LHCN-M2 (cell line): ENCODE data around the gene OGFR. TPM values are rescaled to one million over a fixed set of nuclear protein-coding genes. Genes with fewer than 3 reads are reported as not detected.

Experiments
- DNase-seq: peaks from one replicate; pipeline ENCODE4 v3.0.0-alpha.2; 2012; ENCODE audit warnings: low read depth
- total RNA-seq: library from RNA; depleted of rRNA; stranded (reverse); fragments of >200 nt; gene quantifications from 2 replicates; pipeline ENCODE4 v1.2.3, GENCODE V29; 2014

The OGFR gene
- total RNA-seq, 1 experiment from 2014 or later = 69.7 TPM

DNA sequence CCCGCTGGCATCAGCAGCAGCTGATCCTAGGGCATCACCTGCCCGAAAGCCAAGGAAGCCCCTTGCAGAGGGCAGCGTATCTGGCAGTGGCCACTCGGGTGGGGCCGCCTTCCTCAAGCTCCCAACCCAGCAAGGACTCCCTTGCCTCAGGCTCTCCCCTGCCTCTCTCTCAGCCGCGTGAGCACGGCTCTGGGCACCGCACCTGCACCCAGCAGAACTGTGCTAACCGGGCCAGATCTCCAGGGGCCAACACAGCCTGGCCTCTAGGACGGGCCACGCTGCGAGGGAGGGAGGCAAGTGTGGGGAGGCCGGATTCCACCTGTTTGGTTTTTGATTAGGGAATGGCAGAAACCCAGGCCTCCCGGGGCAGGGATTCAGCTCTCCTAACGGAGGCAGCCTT is 20.1 kb upstream of the OGFR start:
- no peak for DNase-seq

DNA sequence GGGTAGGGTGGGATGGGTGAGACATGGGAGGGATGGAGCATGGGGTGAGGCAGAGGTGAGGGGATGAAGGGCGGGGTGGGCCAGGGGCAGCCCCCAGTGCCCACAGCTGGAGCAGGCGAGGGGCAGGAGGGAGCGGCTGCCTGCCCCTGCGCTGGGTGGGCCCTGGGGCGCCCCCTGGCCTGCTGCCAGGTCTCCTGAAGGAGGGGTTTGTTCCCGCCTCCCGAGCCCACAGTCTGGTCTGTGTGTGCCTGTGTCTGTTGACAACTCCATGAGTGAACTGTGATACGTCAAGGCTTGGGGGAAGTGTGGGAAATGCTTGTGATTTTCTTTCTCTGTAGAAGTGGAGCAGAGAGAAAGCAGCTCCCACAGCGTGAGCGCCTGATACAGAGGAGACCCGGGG is 19.2 kb upstream of the OGFR start:
- no peak for DNase-seq

DNA sequence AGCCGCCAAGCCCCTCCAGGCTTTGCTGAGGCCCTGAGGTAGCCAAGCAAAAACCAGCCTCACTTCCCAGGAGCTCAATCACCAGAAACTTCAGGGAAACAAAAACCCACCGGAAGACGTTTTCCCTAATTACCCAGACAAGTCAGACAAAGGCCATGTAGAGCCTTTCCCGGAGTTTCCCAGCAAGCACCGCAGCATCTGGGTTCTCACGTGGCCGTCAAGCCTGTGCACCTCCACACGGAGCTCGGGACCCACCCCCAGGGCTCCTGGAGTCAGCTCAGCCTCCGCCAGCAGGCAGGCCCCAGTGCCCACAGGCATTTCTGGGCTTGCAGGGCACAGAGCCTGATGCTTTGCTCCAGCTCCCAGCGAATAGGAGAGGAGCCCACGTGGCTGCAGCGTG is 18.5 kb upstream of the OGFR start:
- no peak for DNase-seq

DNA sequence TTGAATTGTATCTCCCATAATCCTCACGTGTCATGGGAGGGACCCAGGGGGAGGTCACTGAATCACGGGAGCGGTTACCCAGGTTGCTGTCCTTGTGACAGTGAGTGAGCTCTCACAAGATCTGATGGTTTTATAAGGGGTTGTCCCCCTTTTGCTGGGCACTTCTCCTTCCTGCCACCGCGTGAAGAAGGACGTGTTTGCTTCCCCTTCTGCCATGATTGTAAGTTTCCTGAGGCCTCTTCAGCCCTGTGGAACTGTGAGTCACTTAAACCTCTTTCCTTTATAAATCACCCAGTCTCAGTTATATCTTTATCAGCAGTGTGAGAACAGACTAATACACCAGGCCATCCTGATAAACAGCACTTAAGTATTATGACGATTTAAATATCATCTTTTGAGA is 17.3 kb upstream of the OGFR start:
- DNase-seq = no peak

DNA sequence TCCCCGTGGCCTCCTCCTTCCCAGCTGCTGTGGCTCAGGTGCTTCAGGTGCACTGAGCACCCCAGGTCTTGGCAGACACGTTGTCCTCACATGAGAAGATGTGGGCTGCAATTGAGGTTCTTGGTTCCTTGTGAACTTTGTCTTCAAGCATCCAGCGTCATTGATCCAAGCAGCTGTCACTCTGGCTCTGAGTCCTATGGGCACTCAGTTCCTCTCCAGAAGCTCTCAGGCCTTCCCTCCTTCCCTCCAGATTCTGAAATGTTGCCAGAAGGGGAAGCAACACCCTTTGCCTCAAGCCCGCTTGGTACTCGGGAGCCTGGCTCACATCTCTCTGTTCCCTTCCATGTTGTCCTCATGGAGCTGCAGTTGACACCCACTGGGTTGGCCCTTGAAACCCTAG is 16.8 kb upstream of the OGFR start:
- DNase-seq = no peak

DNA sequence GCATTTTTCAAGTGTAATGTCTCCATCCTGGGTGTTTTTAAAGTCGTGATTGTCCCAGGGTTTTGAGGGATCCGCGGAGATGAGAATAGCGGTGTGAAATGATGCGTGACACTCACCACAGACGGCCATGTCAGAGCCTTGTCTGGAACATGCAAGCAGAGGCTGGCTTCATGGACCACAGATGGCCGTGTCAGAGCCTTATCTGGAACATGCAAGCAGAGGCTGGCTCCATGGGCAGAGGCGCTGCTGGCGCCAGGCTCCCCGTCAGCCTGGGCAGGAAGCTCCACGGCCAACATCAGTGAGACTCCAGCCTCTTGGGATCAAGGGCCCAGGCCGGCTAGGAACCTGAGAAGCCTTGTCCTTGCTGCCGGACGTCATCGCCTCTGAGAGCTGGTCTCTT is 16.0 kb upstream of the OGFR start:
- no peak for DNase-seq

DNA sequence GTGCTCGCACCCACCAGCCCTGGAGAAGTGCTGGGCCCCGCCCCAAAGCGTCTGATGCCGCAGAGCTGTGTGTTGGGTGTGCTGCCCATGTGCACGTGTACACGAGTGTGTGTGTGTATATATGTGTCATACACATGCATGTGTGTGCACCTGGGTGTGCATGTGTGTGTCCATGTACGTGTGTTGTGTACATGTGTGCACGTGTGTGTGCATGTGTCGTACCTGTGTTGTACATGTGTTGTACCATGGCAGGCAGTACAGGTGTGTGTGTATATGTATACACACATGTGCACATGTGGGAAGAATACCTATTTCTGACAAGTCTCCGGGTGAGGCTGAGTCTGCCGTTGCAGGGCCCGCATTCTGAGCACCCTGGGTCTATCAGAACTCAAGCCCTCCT is 14.6 kb upstream of the OGFR start:
- DNase-seq = no peak

DNA sequence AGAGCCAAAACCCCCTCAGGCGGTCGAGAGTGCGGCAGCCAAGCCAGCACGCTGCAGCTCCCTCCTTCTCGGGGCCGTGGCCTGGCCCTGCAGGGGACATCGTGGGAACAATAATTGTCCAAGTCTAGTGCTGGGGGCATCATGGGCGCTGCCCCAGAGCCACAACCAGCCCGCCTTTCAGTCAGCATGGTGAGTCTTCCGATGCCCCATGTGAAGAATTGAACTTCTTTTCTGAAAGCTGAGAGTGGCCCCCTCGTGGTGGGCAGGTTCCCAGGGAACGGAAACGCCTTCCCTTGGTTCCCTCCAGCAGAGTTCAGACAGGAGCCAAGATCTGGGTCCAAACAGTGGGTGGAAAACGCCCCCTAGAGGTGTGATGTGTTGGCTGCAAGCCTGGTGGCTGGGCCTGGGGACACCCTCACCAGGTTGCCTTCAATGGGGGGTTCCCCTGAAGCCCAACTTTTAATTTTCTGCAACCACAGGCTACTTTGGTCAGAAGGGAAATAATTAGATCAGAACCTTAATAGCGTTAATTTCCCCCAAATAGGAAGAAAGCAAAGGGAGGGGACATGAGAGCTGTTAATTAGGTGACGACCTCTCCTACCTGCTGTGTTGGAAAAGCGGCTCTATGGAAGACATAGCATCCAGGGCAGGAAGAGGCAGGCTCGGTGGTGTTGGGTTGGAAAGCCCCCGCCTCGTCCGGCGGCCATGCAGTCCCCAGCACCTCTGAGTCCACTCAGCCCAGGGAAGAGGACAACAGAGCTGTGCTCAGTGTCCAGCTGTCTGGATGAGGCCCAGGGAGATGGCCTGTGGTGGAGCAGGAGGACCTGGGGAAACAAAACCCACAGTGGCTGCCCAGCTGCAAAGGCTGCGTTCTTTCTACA is 13.1 kb upstream of the OGFR start:
- DNase-seq = peak; percentile 87

DNA sequence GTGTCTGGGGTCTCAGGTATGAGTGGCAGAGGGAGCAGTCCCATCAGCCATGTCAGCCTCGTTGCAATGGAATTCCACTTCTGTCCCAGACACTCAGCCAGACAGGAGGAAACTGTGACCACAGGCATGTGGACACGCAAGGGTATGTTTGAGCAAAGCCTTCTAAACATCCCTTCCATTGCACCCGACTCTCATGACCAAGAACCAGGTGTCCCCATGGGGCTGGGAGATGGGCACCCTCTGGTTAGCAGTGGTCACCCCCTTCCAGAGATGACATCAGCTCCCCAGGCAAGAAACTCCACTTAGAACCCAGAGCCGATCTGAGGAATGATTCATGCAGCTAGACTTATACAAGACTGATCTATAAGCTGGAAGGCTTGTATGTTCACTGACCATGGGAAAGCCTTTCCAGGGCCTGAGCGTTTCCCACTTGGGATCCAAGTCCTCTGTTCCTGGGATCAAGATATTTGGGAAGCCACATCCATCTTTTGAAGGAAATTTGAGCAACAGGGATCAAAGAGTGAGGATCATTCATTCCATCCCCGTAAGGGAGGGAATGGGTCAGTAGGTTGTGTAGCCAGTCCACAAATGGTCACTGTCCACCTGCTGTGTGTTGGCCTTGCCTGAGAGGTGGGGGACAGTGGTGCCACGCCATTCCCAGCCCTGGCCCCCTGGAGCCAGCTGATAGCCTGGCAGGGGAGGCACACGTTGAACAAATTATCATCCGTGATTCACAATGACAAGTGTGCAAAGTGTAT is 12.3 kb upstream of the OGFR start:
- peak; percentile 39 for DNase-seq

DNA sequence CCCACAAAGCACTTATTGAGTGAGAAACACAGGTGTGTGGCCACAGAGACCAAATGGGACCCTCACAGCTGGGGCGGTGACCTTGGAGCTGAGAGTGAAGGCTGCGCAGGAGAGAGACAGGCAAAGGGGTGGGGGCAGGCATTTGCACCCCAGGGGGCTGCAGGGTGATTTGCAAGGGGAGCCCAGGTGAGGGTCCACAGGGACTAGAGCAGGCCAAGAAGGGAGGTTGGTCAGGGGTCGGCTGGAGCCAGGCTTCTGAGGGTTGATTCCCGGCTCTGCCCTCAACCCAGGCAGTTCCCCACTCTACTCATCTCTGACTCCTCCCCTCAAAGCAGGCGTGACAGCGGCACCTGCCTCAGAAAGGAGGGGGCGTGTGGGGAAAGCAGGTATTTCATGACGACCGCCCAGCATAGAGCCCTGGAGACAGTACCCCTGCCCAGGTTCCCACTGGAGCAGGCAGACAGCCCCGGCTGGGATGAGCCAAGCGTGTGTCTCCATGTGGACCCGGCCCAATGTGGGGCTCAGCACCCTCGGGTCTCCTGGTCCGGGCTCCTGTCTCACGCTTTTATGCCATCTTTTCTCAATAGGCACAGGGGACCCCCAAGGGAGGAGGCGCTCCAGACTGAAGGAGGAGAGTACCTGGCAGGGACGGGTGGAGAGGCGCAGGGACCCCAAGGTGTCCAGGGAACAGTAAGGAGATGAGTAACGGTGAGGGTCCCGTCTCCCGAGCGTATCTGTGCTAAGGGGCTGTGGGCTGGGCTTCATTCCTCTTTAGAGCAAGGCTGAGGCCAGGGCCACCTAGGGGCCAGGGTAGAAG is 11.5 kb upstream of the OGFR start:
- DNase-seq = no peak

DNA sequence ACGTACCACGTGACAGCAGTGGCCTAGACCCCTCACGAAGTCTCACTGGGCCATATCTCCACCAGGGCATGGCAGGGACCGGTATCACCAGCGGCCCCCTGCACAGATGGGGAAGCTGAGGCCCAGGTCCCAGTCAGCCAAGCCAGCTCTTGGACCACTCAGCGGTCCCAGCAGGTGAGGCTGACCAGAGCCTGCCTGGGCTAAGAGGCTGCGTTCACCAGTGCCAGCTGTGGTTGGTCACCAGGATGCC is 11.0 kb upstream of the OGFR start:
- no peak for DNase-seq

DNA sequence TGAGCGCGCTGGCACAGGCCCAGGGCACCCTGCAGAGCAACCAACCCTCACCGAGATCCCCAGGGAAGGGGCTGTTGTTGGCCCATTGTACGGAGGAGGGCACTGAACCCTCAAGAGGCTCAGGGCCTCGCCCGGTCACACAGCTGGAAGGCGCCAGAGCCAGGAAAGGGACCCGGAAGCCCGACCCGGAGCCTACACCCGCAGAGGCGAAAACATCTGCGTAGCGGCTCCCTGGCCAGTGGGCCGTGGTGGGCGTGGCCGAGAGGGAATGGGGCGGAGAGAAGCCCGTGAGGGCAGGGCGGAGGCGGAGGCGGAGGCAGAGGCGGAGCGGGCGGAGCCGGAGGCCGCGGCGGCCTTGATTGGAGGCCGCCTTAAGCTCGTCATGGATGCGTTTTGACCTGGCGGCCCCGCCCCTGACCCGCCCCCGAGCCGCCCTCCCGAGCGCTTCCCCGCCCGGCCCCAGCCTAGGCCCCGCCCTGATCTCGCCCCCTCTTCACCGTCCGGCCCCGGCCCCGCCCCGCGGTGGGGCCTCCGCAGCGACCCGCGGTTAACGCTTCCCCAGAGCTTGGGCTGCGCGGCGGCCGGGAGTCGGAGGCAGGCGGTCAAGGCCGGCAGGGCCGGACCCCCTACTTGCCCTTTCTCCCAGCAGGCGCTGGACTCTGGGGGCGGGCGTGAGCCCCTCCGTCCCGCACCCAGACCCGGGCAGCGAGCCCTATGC is 10.5 kb upstream of the OGFR start:
- peak; percentile 93 for DNase-seq

DNA sequence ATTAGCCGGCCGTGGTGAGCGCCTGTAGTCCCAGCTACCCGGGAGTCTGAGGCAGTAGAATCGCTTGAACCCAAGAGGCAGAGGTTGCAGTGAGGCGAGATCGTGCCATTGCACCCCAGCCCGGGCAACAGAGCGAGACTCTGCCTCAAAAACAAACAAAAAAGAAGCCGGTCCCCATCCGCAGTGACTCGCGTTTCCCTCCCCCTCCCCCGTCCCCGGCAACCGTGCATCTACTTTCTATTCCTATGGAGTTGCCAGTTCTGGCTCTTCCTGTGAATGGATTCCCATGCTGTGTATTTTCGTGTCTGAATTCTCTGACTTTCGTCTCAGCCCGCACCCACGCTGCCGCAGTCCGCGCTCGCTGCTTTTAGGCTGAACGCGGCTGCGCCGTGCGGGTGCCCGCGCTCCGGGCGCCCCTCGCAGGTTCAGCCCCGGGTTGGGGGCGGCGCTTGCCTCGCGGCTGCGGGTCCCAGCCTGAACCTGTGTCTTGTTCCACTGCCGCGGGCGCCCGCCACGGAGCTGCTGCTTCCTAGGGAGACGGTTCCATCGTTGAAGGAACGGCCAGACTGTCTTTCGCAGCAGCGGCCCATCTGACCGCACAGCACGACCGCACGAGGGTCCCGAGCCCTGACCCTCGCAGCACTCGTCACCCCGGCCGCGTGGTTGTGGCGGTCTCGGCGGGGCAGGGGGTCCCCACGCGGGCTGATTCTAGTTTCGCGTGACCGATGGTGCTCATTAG is 9.4 kb upstream of the OGFR start:
- DNase-seq = peak; percentile 43

DNA sequence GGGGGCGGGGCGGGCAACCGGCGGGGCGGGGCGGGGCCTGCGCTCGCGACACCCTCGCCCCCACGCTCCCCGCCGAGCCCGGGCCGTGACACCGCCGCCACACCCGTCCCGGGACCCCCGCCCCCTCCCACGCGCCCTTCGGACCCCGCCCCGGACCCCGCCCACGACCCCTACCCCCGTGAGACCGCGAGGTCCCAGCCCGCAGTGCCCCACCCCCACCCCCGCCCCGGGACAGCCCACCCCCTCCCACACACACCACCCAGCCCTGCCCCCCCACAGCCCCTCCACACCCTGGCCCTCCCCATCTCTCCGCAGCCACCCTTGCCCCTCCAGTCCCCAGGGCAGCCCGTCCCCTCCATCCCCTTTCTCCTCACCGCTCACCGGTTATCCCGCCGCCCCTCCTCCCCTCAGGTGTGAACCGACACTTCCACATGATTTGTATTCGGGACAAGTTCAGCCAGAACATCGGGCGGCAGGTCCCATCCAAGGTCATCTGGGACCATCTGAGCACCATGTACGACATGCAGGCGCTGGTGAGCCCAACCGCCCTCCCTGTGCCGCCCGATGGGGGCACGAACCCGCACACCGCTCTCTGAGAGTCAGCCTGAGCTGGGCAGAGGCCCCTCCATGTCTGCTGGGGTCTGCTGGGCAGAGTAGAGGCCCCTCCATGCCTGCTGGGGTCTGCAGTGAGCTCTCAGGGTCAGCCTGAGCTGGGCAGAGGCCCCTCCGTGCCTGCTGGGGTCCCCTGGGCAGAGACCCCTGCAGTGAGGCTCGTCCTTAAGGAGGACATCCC is 7.7 kb upstream of the OGFR start:
- DNase-seq = no peak

DNA sequence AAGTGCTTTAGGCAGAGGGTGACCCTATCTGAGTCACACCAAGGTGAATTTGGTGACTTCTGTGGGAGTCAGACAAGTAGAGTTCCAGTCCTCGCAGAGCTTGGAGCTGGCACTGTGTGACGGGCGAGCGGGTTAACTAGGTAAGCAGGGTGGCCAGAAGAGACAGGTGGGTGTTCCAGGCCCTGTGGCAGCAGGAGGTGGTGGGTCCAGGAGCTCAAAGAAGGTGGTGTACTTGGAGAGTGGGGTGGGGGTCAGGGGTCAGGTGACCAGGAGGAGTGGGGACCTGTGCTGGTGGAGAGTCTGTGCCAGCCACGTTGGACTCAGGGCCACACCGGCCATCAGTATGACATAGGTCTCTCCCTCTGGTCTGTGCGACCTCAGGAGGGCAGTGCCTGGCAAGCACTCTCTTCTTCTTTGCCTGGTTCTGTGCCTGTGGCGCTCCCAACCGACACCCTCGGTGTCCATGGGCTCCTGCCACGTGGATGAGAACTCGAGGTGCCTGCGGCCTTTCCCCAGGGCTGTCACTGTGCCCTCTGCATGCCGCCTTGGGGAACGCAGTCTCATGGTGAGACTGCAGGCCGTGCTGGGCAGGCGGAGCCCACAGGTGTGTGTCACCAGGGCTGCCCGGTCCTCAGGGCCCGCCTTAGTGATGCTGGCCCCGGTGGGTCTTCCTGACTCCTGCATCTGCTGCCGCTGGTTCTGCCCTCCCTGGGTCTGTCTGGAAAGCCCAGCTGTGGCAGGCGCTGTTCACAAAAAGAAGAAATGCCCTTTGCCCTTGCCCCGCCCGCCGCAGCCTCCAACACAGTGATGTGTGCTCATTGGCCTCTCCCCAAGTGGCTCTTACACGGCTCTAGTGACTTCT is 6.7 kb upstream of the OGFR start:
- DNase-seq = no peak

DNA sequence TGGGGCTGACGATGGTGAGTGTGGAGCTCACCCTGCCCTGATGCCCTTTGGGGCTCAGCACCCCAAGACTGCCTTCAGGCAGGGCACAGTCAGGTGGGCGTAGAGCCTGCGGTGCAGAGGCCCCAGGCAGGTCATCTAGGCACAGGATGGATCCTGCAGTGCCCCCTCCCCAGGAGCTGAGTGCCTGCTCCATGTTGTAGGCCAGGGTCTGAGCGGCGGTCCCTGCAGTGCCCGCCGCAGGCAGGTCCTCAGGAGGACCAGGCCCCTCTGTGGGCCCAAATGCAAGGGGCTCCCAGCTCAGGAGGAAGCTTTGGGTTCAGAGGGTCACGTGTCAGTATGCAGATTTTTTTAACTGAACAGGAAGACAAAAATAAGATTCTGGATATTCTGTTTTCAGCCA is 5.6 kb upstream of the OGFR start:
- no peak for DNase-seq

DNA sequence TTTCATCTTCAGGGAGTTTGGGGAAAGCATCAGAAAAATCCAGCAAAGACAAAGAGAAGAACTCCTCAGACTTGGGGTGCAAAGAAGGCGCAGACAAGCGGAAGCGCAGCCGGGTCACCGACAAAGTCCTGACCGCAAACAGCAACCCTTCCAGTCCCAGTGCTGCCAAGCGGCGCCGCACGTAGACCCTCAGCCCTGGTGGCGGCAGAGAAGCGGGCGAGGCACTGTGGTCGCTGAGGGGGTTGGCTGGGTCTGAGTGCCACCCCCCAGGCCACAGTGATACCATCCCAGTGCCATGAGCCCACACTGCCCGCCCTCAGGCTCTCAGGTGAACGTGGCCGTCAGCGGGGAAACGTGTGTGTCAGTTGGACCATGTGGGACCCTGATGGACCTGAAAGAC is 5.2 kb upstream of the OGFR start:
- DNase-seq = no peak

DNA sequence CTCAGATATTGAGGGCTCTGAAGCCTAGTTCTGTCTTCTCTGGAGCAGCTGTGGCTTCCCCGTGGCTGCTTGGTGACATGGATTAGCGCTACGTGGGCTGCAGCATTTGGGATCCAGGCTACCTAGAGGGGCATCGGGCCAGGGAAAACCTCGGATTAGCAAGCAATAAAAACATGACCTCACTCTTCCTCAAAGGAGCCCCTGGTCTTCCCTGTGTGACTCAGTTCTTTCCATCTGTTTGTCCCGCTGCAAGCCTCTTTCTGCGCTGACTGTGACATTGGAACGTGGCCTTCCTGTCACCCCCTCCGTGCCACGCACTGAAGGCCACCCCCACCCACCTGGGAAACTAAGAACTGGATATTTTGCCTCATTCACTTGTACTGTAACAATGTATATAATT is 4.8 kb upstream of the OGFR start:
- no peak for DNase-seq
